IMR-90 (cell line): Measurements from ENCODE around the gene IL1RAPL1. TPM values are rescaled to one million over a fixed set of nuclear protein-coding genes. Genes with fewer than 3 reads are reported as not detected.

Experiments used
- ATAC-seq: fragments of 200-7000 bp; cut with Tn5 transposase; 2 replicates; pipeline ENCODE4 v1.9.1; 2020; ENCODE audit warnings: low read depth, mild to moderate bottlenecking, moderate library complexity
- BruUV-seq: library from RNA; stranded (reverse); fragments of 400-500 nt; replicated peaks from 2 replicates; lab custom pipeline; 2021; lab: Mats Ljungman, UMichigan
- CTCF ChIA-PET: fragments of 300-600 bp; formaldehyde crosslinking; extraction: SDS; loops from one replicate; lab custom pipeline; 2021; ENCODE audit warnings: antibody characterized with exemption; lab: Yijun Ruan, JAX
- POLR2A ChIA-PET: fragments of 300-600 bp; sonication (Branson Sonifier 250); formaldehyde crosslinking; loops from one replicate; lab custom pipeline; 2022; ENCODE audit warnings: antibody characterized with exemption; ENCODE audit not compliant: unreplicated experiment; lab: Charles Lee
- DNase-seq: peaks from one replicate; pipeline ENCODE4 v3.0.0; 2013
- H2AFZ ChIP-seq: replicated peaks from 2 replicates; pipeline ENCODE3; 2013; ENCODE audit warnings: low read length, mild to moderate bottlenecking; ENCODE audit not compliant: poor library complexity
- H2AK5ac ChIP-seq: 2 replicates; pipeline ENCODE4 v1.6.1; 2013; ENCODE audit warnings: low read depth, low read length, inconsistent platforms
- H2AK9ac ChIP-seq: replicated peaks from 2 replicates; pipeline ENCODE3; 2013; ENCODE audit warnings: mild to moderate bottlenecking, low read depth, low read length, moderate library complexity; ENCODE audit not compliant: poor library complexity
- H2BK120ac ChIP-seq: 2 replicates; pipeline ENCODE4 v1.6.1; 2013; ENCODE audit warnings: low read depth, low read length, inconsistent platforms
- H2BK15ac ChIP-seq: 3 replicates; pipeline ENCODE4 v1.6.1; 2013; ENCODE audit warnings: low read depth, low read length, inconsistent platforms
- H2BK20ac ChIP-seq: 2 replicates; pipeline ENCODE4 v1.6.1; 2013; ENCODE audit warnings: low read depth, mild to moderate bottlenecking, inconsistent platforms, low read length, moderate library complexity
- H2BK5ac ChIP-seq: 2 replicates; pipeline ENCODE4 v1.6.1; 2013; ENCODE audit warnings: mild to moderate bottlenecking, low read depth, low read length, inconsistent platforms; ENCODE audit not compliant: poor library complexity, severe bottlenecking
- H3K14ac ChIP-seq: replicated peaks from 2 replicates; pipeline ENCODE4 v1.6.1; 2013; ENCODE audit warnings: low read depth, low read length, inconsistent platforms
- H3K18ac ChIP-seq: 2 replicates; pipeline ENCODE4 v1.6.1; 2013; ENCODE audit warnings: low read depth, low read length, control low read depth
- H3K23ac ChIP-seq: 2 replicates; pipeline ENCODE4 v1.6.1; 2013; ENCODE audit warnings: low read depth, low read length, inconsistent platforms
- H3K27ac ChIP-seq: 2 replicates; pipeline ENCODE4 v1.5.1; 2013; ENCODE audit warnings: mild to moderate bottlenecking, control low read depth, low read length; ENCODE audit not compliant: insufficient read depth
- H3K27me3 ChIP-seq: 2 replicates; pipeline ENCODE4 v1.6.1; 2013; ENCODE audit warnings: low read length; ENCODE audit not compliant: control insufficient read depth, insufficient read depth
- H3K36me3 ChIP-seq: 2 replicates; pipeline ENCODE4 v1.6.1; 2013; ENCODE audit warnings: low read length, mixed read lengths; ENCODE audit not compliant: control insufficient read depth, insufficient read depth
- H3K4ac ChIP-seq: 2 replicates; pipeline ENCODE4 v1.6.1; 2013; ENCODE audit warnings: low read depth, low read length, inconsistent platforms
- H3K4me1 ChIP-seq: 2 replicates; pipeline ENCODE4 v1.6.1; 2013; ENCODE audit warnings: low read length, mixed read lengths; ENCODE audit not compliant: control insufficient read depth, insufficient read depth
- H3K4me2 ChIP-seq: 2 replicates; pipeline ENCODE4 v1.6.1; 2013; ENCODE audit warnings: low read depth, mild to moderate bottlenecking, control low read depth, low read length, moderate library complexity
- H3K4me3 ChIP-seq: 2 replicates; pipeline ENCODE4 v1.5.1; 2013; ENCODE audit warnings: low read depth, mild to moderate bottlenecking, control low read depth, low read length, moderate library complexity; ENCODE audit not compliant: insufficient read depth
- H3K56ac ChIP-seq: 2 replicates; pipeline ENCODE4 v1.6.1; 2013; ENCODE audit warnings: low read length, inconsistent platforms; ENCODE audit not compliant: insufficient read depth; ENCODE audit errors: extremely low read depth
- H3K79me1 ChIP-seq, 2 experiments: 2 replicates each; pipeline ENCODE4 v1.6.1; 2013; ENCODE audit warnings: low read length in 2 of 2, inconsistent platforms in 1 of 2, low read depth in 1 of 2
- H3K9ac ChIP-seq: 2 replicates; pipeline ENCODE4 v1.6.1; 2013; ENCODE audit warnings: low read depth, low read length, control low read depth
- H3K9me1 ChIP-seq: 2 replicates; pipeline ENCODE4 v1.6.1; 2013; ENCODE audit warnings: low read length, inconsistent platforms; ENCODE audit not compliant: insufficient read depth
- H3K9me3 ChIP-seq: 2 replicates; pipeline ENCODE4 v1.6.1; 2013; ENCODE audit warnings: low read length; ENCODE audit not compliant: control insufficient read depth, insufficient read depth
- H4K20me1 ChIP-seq: 2 replicates; pipeline ENCODE4 v1.6.1; 2013; ENCODE audit warnings: low read length, inconsistent platforms; ENCODE audit not compliant: insufficient read depth
- H4K5ac ChIP-seq: 2 replicates; pipeline ENCODE4 v1.6.1; 2013; ENCODE audit warnings: mild to moderate bottlenecking, low read depth, low read length, control low read depth
- H4K8ac ChIP-seq, 2 experiments: 2 replicates each; pipeline ENCODE4 v1.6.1; 2013; ENCODE audit warnings: low read depth in 2 of 2, low read length in 2 of 2, control low read depth in 1 of 2, inconsistent platforms in 1 of 2
- H4K91ac ChIP-seq: 2 replicates; pipeline ENCODE4 v1.6.1; 2013; ENCODE audit warnings: low read depth, low read length, inconsistent platforms; ENCODE audit not compliant: insufficient read depth
- BHLHE40 ChIP-seq: fragments of 150-350 bp; IDR thresholded peaks from 2 replicates; pipeline ENCODE4 v1.6.1; 2016; ENCODE audit warnings: mild to moderate bottlenecking, low read depth, low read length
- CEBPB ChIP-seq: IDR thresholded peaks from 2 replicates; pipeline ENCODE4 v1.6.1; 2012; ENCODE audit warnings: low read depth, low read length, improper control_type of control experiment
- CHD1 ChIP-seq: IDR thresholded peaks from 2 replicates; pipeline ENCODE4 v1.6.1; 2012; ENCODE audit warnings: low read depth, low read length, improper control_type of control experiment
- CTCF ChIP-seq: conservative IDR thresholded peaks from 2 replicates; pipeline ENCODE4 v1.5.1; 2012; ENCODE audit warnings: mild to moderate bottlenecking, low read depth, low read length, improper control_type of control experiment
- ELK1 ChIP-seq: fragments of 150-350 bp; IDR thresholded peaks from 2 replicates; pipeline ENCODE4 v1.6.1; 2016; ENCODE audit warnings: low read depth, mild to moderate bottlenecking, low read length, moderate library complexity, borderline replicate concordance
- FOS ChIP-seq: fragments of 150-350 bp; IDR thresholded peaks from 2 replicates; pipeline ENCODE4 v1.6.1; 2016; ENCODE audit warnings: low read depth, low read length
- MAFK ChIP-seq: IDR thresholded peaks from 2 replicates; pipeline ENCODE4 v1.6.1; 2012; ENCODE audit warnings: low read depth, low read length, improper control_type of control experiment
- MAZ ChIP-seq: IDR thresholded peaks from 2 replicates; pipeline ENCODE4 v1.6.1; 2012; ENCODE audit warnings: low read depth, mild to moderate bottlenecking, low read length, improper control_type of control experiment, moderate library complexity, borderline replicate concordance
- MXI1 ChIP-seq: IDR thresholded peaks from 2 replicates; pipeline ENCODE4 v1.6.1; 2012; ENCODE audit warnings: low read depth, mild to moderate bottlenecking, low read length, moderate library complexity, borderline replicate concordance
- NFE2L2 ChIP-seq: fragments of 150-350 bp; IDR thresholded peaks from 2 replicates; pipeline ENCODE4 v1.6.1; 2016; ENCODE audit warnings: low read depth, mild to moderate bottlenecking, low read length
- POLR2A ChIP-seq: IDR thresholded peaks from 2 replicates; pipeline ENCODE4 v1.6.1; 2012; ENCODE audit warnings: mild to moderate bottlenecking, low read depth, low read length
- RAD21 ChIP-seq: IDR thresholded peaks from 2 replicates; pipeline ENCODE4 v1.6.1; 2012; ENCODE audit warnings: low read length, improper control_type of control experiment
- RCOR1 ChIP-seq: IDR thresholded peaks from 2 replicates; pipeline ENCODE4 v1.6.1; 2012; ENCODE audit warnings: mild to moderate bottlenecking, low read length, improper control_type of control experiment; ENCODE audit not compliant: insufficient replicate concordance
- RFX5 ChIP-seq: IDR thresholded peaks from 2 replicates; pipeline ENCODE4 v1.8.0; 2012; ENCODE audit warnings: low read depth, mild to moderate bottlenecking, low read length, moderate library complexity
- SMC3 ChIP-seq: fragments of 150-350 bp; IDR thresholded peaks from 2 replicates; pipeline ENCODE4 v1.6.1; 2016; ENCODE audit warnings: low read depth, mild to moderate bottlenecking, antibody characterized with exemption, low read length, moderate library complexity
- WGBS, 2 experiments: methylation state at CpG; one replicate each; pipeline versions ENCODE4 v1.1.5 to v1.1.7; 2013; ENCODE audit warnings: missing lambda C conversion rate in 2 of 2; ENCODE audit not compliant: insufficient read length in 1 of 2; ENCODE audit errors: extremely low coverage in 2 of 2; 5-methylcytosine and 5-hydroxymethylcytosine counted together
- dilution Hi-C: fragments of 300-500 bp; cut with HindIII; formaldehyde crosslinking; loops from one replicate; pipeline ENCODE4 v1.14.3; 2018; ENCODE audit warnings: low sequenced_read_pairs; ENCODE audit not compliant: unreplicated experiment
- in situ Hi-C: fragments of 300-500 bp; cut with MboI; formaldehyde crosslinking; loops from 3 replicates; pipeline ENCODE4 v1.14.3; 2019; ENCODE audit warnings: low sequenced_read_pairs, inconsistent platforms, mixed read lengths
- intact Hi-C: fragments of 100-400 bp; cut with micrococcal nuclease; formaldehyde crosslinking; loops from 2 replicates; pipeline ENCODE4 v1.10.0; 2022
- polyA plus RNA-seq, 3 experiments: library from polyadenylated mRNA; depleted of rRNA; stranded (reverse); fragments of >200 nt; gene quantifications; 2 replicates each; pipeline ENCODE4 v1.2.3, GENCODE V29; 2012; ENCODE audit warnings: low replicate concordance in 1 of 3
- total RNA-seq: library from RNA; depleted of rRNA; stranded (reverse); fragments of >200 nt; gene quantifications from 2 replicates; pipeline ENCODE4 v1.2.3, GENCODE V29; 2012
- TF ChIP-seq, protein P1 (sequence below): fragments of 150-350 bp; IDR thresholded peaks from 2 replicates; pipeline ENCODE4 v1.6.1; 2017; ENCODE audit warnings: mild to moderate bottlenecking, antibody characterized with exemption, low read length, low read depth

The IL1RAPL1 gene
- total and polyA plus RNA-seq, 2 of the 4 experiments (the other 2 are of a cell fraction) = 1.5 to 9.0 TPM

DNA sequence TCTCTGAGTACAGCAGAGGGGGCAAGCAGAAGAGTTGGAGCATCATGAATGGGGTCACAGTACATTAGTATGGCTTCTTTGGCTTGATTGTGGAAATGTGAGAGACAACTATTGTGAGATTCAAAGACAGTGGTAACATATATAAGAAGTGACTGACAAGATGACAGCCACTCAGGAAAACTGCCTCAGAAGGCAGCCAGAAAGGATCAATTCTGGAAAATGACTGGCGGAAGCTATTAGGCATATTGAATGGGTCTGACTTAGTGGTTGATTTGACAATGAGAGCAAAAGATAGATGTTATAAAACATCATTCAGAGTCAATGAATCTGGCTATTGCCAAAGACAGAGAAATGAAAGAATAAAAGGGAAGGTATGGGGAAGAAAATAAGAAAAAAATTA lies 1282.6 kb downstream of the IL1RAPL1 start:
- ATAC-seq (no peak), DNase-seq (no peak)
- Histone ChIP-seq H3K56ac (no peak overlapping the region), H3K4me3 (no peak overlapping the region), H2BK20ac (no peak overlapping the region), H3K23ac (no peak overlapping the region), H3K4me1 (no peaks in the 10 kb centered on the region), H4K5ac (no peak overlapping the region), H3K4me2 (no peak overlapping the region), H4K8ac (no peak overlapping the region), H2BK5ac (no peak overlapping the region), H3K4ac (no peak overlapping the region), H2AK5ac (no peak overlapping the region), H3K14ac (no peak overlapping the region), H2BK15ac (no peak overlapping the region), H3K18ac (no peak overlapping the region), H3K27me3 (no peaks in the 10 kb centered on the region), H2BK120ac (no peak overlapping the region), H4K20me1 (no peaks in the 10 kb centered on the region), H2AFZ (no peak overlapping the region), H2AK9ac (no peak overlapping the region), H3K9me1 (no peaks in the 10 kb centered on the region), H3K9me3 (no peaks in the 10 kb centered on the region), H3K36me3 (no peaks in the 10 kb centered on the region), H3K27ac (no peak overlapping the region), H4K91ac (no peak overlapping the region), H3K79me1 (no peaks in the 10 kb centered on the region), H3K9ac (no peak overlapping the region)
- no CpG with 5 or more reads among the region's 1 CpG for WGBS, 2 experiments
- POLR2A ChIA-PET = no interaction called here
- dilution Hi-C loops = no loop called here
- intact Hi-C loops = no loop called here
- BruUV-seq = no TSS peak
- TF ChIP-seq CTCF (no peak), RCOR1 (no peak), FOS (no peak), MAZ (no peak), CHD1 (no peak), MXI1 (no peak), POLR2A (no peak), BHLHE40 (no peak), MAFK (no peak), NFE2L2 (no peak), RFX5 (no peak), ELK1 (no peak), CEBPB (no peak), RAD21 (no peak), SMC3 (no peak)
- TF ChIP-seq, protein P1, sequence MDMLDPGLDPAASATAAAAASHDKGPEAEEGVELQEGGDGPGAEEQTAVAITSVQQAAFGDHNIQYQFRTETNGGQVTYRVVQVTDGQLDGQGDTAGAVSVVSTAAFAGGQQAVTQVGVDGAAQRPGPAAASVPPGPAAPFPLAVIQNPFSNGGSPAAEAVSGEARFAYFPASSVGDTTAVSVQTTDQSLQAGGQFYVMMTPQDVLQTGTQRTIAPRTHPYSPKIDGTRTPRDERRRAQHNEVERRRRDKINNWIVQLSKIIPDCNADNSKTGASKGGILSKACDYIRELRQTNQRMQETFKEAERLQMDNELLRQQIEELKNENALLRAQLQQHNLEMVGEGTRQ = no peak
- CTCF ChIA-PET = no interaction called here
- in situ Hi-C loops = no loop called here
